Liver (tissue), 9 donors: ENCODE data around the gene PARN. TPM values are rescaled to one million over a fixed set of nuclear protein-coding genes. Genes with fewer than 3 reads are reported as not detected.
A peak's percentile ranks its signal among the peaks of the same experiment; 100 is the strongest.
"Not testable (repeated sequence)": the region's sequence is repeated elsewhere in the genome, so short reads cannot be mapped to it uniquely, and the experiment has no call there.

ENCODE experiments used
- DNase-seq: peaks from one replicate; pipeline ENCODE4 v3.0.0-alpha.2; 2017; ENCODE audit warnings: low spot score
- H3K27ac ChIP-seq, 2 donors: one replicate each; pipeline ENCODE4 v1.7.0; 2013; ENCODE audit warnings: inconsistent platforms in 2 of 2, low read length in 2 of 2, control low read depth in 1 of 2, low read depth in 1 of 2, mild to moderate bottlenecking in 1 of 2
- H3K27me3 ChIP-seq, 4 donors: one replicate each; pipeline versions ENCODE4 v1.6.1 to v1.7.0; 2013; ENCODE audit warnings: low read length in 3 of 4, inconsistent platforms in 1 of 4, mild to moderate bottlenecking in 1 of 4, moderate library complexity in 1 of 4; ENCODE audit not compliant: control insufficient read depth in 4 of 4, insufficient read depth in 4 of 4
- H3K36me3 ChIP-seq, 4 donors: one replicate each; pipeline versions ENCODE4 v1.6.1 to v1.7.0; 2013; ENCODE audit warnings: low read length in 3 of 4, mild to moderate bottlenecking in 3 of 4, low read depth in 1 of 4, moderate library complexity in 1 of 4; ENCODE audit not compliant: control insufficient read depth in 4 of 4, insufficient read depth in 3 of 4
- H3K4me1 ChIP-seq, 4 donors: one replicate each; pipeline versions ENCODE4 v1.6.1 to v1.7.0; 2013; ENCODE audit warnings: low read length in 3 of 4, mild to moderate bottlenecking in 3 of 4, moderate library complexity in 1 of 4; ENCODE audit not compliant: control insufficient read depth in 4 of 4, insufficient read depth in 4 of 4
- H3K4me3 ChIP-seq, 3 donors: one replicate each; pipeline versions ENCODE4 v1.6.1 to v1.7.0; 2013; ENCODE audit warnings: low read length in 3 of 3, control low read depth in 1 of 3, low read depth in 1 of 3, mild to moderate bottlenecking in 1 of 3
- H3K9ac ChIP-seq, 2 donors: one replicate each; pipeline ENCODE4 v1.7.0; 2013; ENCODE audit warnings: low read length in 2 of 2, mild to moderate bottlenecking in 2 of 2, moderate library complexity in 2 of 2, control low read depth in 1 of 2, low read depth in 1 of 2
- H3K9me3 ChIP-seq, 4 donors: one replicate each; pipeline versions ENCODE4 v1.6.1 to v1.7.0; 2013; ENCODE audit warnings: low read length in 3 of 4; ENCODE audit not compliant: control insufficient read depth in 4 of 4
- EGR1 ChIP-seq, 2 donors: IDR thresholded peaks; 2 replicates each; pipeline ENCODE4 v1.6.1; 2016 to 2018; ENCODE audit warnings: antibody characterized with exemption in 2 of 2, low read depth in 2 of 2
- FOXA2 ChIP-seq: IDR thresholded peaks from 2 replicates; pipeline ENCODE4 v1.6.1; 2016; ENCODE audit warnings: antibody characterized with exemption
- GABPA ChIP-seq, 2 donors: IDR thresholded peaks in 1 of 2; conservative IDR thresholded peaks in 1 of 2; 2 replicates each; pipeline ENCODE4 v1.6.1; 2016; ENCODE audit warnings: antibody characterized with exemption in 2 of 2, mild to moderate bottlenecking in 1 of 2, moderate library complexity in 1 of 2
- HNF4A ChIP-seq, 2 donors: conservative IDR thresholded peaks; 2 replicates each; pipeline ENCODE4 v1.6.1; 2016; ENCODE audit warnings: antibody characterized with exemption in 2 of 2, mild to moderate bottlenecking in 2 of 2
- HNF4G ChIP-seq: IDR thresholded peaks from 2 replicates; pipeline ENCODE4 v1.6.1; 2016; ENCODE audit warnings: antibody characterized with exemption
- NR2F2 ChIP-seq: IDR thresholded peaks from 2 replicates; pipeline ENCODE4 v1.6.1; 2016; ENCODE audit warnings: antibody characterized with exemption
- RAD21 ChIP-seq, 2 donors: IDR thresholded peaks; 2 replicates each; pipeline ENCODE4 v1.6.1; 2016; ENCODE audit warnings: antibody characterized with exemption in 2 of 2, mild to moderate bottlenecking in 2 of 2
- RXRA ChIP-seq, 2 donors: IDR thresholded peaks; 2 replicates each; pipeline ENCODE4 v1.6.1; 2017 to 2018; ENCODE audit warnings: antibody characterized with exemption in 2 of 2, mild to moderate bottlenecking in 1 of 2
- SP1 ChIP-seq: IDR thresholded peaks from 2 replicates; pipeline ENCODE4 v1.6.1; 2018; ENCODE audit warnings: antibody characterized with exemption, mild to moderate bottlenecking
- TAF1 ChIP-seq: conservative IDR thresholded peaks from 2 replicates; pipeline ENCODE4 v1.6.1; 2016; ENCODE audit warnings: antibody characterized with exemption, mild to moderate bottlenecking
- YY1 ChIP-seq: IDR thresholded peaks from 2 replicates; pipeline ENCODE4 v1.6.1; 2016; ENCODE audit warnings: antibody characterized with exemption, mild to moderate bottlenecking
- WGBS: extraction: QIAGEN DNeasy Blood & Tissue Kit; methylation state at CpG from one replicate; pipeline ENCODE4 v1.1.7; 2013; 5-methylcytosine and 5-hydroxymethylcytosine counted together
- polyA plus RNA-seq, 2 donors: library from polyadenylated mRNA; stranded (reverse) in 1 of 2; unstranded in 1 of 2; fragments of 200-250 nt in 1 of 2; fragments of >200 nt in 1 of 2; fragmentation: Nextera tagmentation in 1 of 2; extraction: Ambion mirVana in 1 of 2; gene quantifications; one replicate each; pipeline versions ENCODE4 v1.2.1 to v1.2.3, GENCODE V29; 2013 to 2015
- total RNA-seq, 2 donors: library from RNA; depleted of rRNA; stranded (reverse); fragments of >200 nt; gene quantifications; one replicate each; pipeline ENCODE4 v1.2.3, GENCODE V29; 2014
- TF ChIP-seq, protein P1 (sequence below): IDR thresholded peaks from 2 replicates; pipeline ENCODE4 v1.6.1; 2016; ENCODE audit warnings: antibody characterized with exemption
- TF ChIP-seq, protein P2 (sequence below): fragments of 150-350 bp; IDR thresholded peaks from 2 replicates; pipeline ENCODE4 v1.5.1; 2017; ENCODE audit warnings: improper control_type of control experiment, low read depth, low read length; ENCODE audit not compliant: missing input control
- TF ChIP-seq, protein P3 (sequence below): IDR thresholded peaks from 2 replicates; pipeline ENCODE4 v1.6.1; 2016; ENCODE audit warnings: antibody characterized with exemption
- TF ChIP-seq, protein P4 (sequence below): IDR thresholded peaks from 2 replicates; pipeline ENCODE4 v1.6.1; 2016; ENCODE audit warnings: antibody characterized with exemption
- TF ChIP-seq, protein P5 (sequence below): IDR thresholded peaks from 2 replicates; pipeline ENCODE4 v1.6.1; 2016; ENCODE audit warnings: antibody characterized with exemption, mild to moderate bottlenecking
- donor health status: healthy.
- donor health status: healthy.
- donor health status: healthy.
- donor health status: healthy.
- donor health status: healthy.

PARN gene
- total and polyA plus RNA-seq, 4 donors = 7.9 to 19.7 (median 9.7) TPM

DNA sequence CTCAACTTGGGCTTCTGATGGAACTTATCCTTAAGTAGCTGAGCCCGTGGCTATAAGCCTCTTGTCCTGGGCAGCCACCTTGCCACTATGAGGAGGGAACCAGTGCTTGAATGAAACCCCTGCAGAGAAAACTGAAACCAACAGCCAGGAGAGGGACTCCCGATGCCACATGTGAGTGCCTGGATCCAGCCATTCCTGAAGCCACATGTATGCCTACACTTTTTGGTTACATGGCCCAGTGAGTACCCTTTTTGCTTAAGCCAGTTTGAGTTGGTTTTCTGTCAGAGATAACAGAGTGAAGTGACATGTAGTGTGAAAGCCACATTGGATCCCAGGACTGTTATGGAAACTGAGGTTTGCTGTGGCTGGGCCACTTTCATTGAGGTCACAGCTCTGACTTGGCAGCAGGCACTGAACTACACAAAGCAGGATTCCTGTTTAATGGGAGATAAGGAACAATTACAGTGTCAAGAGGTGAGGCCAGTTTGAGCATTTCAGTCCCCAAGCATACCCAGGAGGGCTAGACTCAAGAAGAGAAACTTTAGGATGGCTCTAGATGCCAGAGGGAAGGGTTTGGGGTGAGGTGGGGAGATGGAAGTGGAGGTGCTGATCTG is 222.2 kb downstream of the PARN start:
- H3K4me1 ChIP-seq = peaks cover 0 to 2% (median 0%) of the 10 kb centered on the region in 4 donors
- whole genome bisulfite sequencing = 92% methylated on average over 2 of the region's 2 CpGs
- H3K36me3 ChIP-seq = no peaks in the 10 kb centered on the region
- H3K9me3 ChIP-seq = no peaks in the 10 kb centered on the region
- TF ChIP-seq HNF4G (no peak), SP1 (no peak), FOXA2 (no peak), GABPA (IDR thresholded peaks at IDR 0.05 in 1 of 2, conservative IDR thresholded peaks at IDR 0.05 in 1 of 2) (no peak), RXRA (IDR thresholded peaks at IDR 0.05) (no peak), NR2F2 (no peak)
- TF ChIP-seq, protein P1, sequence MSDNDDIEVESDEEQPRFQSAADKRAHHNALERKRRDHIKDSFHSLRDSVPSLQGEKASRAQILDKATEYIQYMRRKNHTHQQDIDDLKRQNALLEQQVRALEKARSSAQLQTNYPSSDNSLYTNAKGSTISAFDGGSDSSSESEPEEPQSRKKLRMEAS = no peak
- TF ChIP-seq, protein P2, sequence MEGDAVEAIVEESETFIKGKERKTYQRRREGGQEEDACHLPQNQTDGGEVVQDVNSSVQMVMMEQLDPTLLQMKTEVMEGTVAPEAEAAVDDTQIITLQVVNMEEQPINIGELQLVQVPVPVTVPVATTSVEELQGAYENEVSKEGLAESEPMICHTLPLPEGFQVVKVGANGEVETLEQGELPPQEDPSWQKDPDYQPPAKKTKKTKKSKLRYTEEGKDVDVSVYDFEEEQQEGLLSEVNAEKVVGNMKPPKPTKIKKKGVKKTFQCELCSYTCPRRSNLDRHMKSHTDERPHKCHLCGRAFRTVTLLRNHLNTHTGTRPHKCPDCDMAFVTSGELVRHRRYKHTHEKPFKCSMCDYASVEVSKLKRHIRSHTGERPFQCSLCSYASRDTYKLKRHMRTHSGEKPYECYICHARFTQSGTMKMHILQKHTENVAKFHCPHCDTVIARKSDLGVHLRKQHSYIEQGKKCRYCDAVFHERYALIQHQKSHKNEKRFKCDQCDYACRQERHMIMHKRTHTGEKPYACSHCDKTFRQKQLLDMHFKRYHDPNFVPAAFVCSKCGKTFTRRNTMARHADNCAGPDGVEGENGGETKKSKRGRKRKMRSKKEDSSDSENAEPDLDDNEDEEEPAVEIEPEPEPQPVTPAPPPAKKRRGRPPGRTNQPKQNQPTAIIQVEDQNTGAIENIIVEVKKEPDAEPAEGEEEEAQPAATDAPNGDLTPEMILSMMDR = no peak
- TF ChIP-seq, protein P3, sequence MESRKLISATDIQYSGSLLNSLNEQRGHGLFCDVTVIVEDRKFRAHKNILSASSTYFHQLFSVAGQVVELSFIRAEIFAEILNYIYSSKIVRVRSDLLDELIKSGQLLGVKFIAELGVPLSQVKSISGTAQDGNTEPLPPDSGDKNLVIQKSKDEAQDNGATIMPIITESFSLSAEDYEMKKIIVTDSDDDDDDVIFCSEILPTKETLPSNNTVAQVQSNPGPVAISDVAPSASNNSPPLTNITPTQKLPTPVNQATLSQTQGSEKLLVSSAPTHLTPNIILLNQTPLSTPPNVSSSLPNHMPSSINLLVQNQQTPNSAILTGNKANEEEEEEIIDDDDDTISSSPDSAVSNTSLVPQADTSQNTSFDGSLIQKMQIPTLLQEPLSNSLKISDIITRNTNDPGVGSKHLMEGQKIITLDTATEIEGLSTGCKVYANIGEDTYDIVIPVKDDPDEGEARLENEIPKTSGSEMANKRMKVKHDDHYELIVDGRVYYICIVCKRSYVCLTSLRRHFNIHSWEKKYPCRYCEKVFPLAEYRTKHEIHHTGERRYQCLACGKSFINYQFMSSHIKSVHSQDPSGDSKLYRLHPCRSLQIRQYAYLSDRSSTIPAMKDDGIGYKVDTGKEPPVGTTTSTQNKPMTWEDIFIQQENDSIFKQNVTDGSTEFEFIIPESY = no peak
- TF ChIP-seq, protein P4, sequence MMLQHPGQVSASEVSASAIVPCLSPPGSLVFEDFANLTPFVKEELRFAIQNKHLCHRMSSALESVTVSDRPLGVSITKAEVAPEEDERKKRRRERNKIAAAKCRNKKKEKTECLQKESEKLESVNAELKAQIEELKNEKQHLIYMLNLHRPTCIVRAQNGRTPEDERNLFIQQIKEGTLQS = no peak
- H3K27ac ChIP-seq = no peak overlapping the region
- no peaks in the 10 kb centered on the region for H3K27me3 ChIP-seq
- DNase-seq = no peak
- H3K9ac ChIP-seq = no peak overlapping the region
- no peak overlapping the region for H3K4me3 ChIP-seq

DNA sequence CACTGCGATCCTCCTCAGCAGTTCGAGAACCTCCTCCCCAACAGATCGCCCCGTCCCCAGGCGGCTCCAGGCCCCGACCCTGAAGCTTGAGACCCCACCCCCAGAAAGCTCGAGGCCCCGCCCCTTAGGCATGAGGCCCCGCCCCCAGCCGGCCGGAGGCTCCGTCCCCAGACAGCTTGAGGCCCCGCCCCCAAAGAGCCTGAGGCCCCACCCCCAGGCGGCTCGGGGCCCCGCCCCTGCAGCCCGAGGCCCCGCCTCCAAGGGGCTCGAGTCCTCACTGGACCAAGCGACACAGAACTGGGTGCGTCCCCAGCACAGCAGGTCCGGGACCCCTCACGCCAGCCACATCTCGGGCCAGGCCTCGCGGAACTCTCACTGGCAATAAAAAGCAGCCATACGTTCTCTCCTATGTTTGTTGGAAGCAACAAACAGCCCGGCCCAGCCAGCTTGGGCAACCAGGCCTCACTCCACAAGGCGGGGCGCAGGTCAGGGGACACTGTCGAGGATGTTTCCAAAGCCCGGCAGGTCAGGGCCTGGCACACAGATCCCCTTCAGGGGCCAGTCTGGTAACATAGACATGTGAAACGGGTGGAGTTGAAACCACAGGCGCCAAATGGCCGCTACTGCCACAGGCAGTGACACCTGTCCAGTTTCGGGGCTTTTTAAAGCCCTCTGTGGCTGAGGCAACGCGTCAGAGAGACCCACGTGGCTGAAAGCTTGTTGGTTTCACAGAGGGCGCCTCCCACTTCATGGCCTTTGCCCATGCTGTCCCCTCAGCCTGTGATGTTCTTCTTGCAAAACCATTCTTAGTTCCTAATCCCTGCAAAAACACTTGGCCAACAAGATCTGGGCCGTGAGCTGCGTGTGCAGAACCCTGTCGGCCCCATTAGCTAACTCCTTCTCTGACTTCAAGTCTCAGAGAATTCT is 224.2 kb downstream of the PARN start:
- Histone ChIP-seq H3K27me3 (no peaks in the 10 kb centered on the region), H3K4me3 (no peak overlapping the region), H3K9me3 (no peaks in the 10 kb centered on the region), H3K27ac (peak overlapping the region; percentile 37 to 78), H3K36me3 (no peaks in the 10 kb centered on the region), H3K9ac (no peak overlapping the region), H3K4me1 (peaks cover 0 to 5% (median 1%) of the 10 kb centered on the region in 4 donors)
- peak; percentile 52 for DNase-seq
- 40% methylated on average over 43 of the region's 43 CpGs for WGBS
- TF ChIP-seq EGR1 (IDR thresholded peaks at IDR 0.05; ENCODE audit: low read depth in 2 of 2) (no peak), HNF4A (conservative IDR thresholded peaks at IDR 0.05) (peak; percentile 40 to 44), HNF4G (no peak), RAD21 (IDR thresholded peaks at IDR 0.05) (peak in 1 of 2 donors; percentile 33), TAF1 (peak; percentile 51), GABPA (IDR thresholded peaks at IDR 0.05 in 1 of 2, conservative IDR thresholded peaks at IDR 0.05 in 1 of 2) (no peak), SP1 (peak; percentile 52), YY1 (peak; percentile 23)
- TF ChIP-seq, protein P1 = no peak
- TF ChIP-seq, protein P5, sequence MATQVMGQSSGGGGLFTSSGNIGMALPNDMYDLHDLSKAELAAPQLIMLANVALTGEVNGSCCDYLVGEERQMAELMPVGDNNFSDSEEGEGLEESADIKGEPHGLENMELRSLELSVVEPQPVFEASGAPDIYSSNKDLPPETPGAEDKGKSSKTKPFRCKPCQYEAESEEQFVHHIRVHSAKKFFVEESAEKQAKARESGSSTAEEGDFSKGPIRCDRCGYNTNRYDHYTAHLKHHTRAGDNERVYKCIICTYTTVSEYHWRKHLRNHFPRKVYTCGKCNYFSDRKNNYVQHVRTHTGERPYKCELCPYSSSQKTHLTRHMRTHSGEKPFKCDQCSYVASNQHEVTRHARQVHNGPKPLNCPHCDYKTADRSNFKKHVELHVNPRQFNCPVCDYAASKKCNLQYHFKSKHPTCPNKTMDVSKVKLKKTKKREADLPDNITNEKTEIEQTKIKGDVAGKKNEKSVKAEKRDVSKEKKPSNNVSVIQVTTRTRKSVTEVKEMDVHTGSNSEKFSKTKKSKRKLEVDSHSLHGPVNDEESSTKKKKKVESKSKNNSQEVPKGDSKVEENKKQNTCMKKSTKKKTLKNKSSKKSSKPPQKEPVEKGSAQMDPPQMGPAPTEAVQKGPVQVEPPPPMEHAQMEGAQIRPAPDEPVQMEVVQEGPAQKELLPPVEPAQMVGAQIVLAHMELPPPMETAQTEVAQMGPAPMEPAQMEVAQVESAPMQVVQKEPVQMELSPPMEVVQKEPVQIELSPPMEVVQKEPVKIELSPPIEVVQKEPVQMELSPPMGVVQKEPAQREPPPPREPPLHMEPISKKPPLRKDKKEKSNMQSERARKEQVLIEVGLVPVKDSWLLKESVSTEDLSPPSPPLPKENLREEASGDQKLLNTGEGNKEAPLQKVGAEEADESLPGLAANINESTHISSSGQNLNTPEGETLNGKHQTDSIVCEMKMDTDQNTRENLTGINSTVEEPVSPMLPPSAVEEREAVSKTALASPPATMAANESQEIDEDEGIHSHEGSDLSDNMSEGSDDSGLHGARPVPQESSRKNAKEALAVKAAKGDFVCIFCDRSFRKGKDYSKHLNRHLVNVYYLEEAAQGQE = peak; percentile 47

DNA sequence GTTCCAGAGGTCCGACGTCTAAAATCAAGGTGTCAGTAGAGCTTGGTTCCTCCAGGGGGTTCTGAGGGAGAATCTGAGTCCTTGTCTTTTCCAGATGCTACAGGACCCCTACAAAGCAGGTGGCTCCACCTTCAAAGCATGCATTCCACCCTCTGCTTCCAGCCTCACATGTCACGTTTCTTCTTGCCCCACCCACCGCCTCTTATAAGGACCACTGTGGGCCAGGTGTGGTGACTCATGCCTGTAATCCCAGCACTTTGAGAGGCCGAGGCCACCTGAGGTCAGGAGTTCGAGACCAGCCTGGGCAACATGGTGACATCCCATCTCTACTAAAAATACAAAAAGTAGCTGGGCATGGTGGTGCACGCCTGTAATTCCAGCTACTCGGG is 227.1 kb downstream of the PARN start:
- not testable (repeated sequence) for H3K9ac ChIP-seq, H3K4me3 ChIP-seq, DNase-seq, H3K4me1 ChIP-seq, H3K9me3 ChIP-seq, H3K27me3 ChIP-seq, H3K27ac ChIP-seq, H3K36me3 ChIP-seq
- WGBS = 92% methylated on average over 8 of the region's 8 CpGs
